Neural cell (in vitro differentiated cells): ENCODE results near the gene MYBBP1A.

Experiments
- EZH2 ChIP-seq: fragments of 200-600, 300-800 bp; shearing (Covaris generic), sonication (generic); IDR thresholded peaks from 2 replicates; pipeline ENCODE4 v1.6.1; 2014; ENCODE audit warnings: antibody characterized with exemption, low read length, borderline replicate concordance, mild to moderate bottlenecking; ENCODE audit not compliant: insufficient read depth, poor library complexity, severe bottlenecking
- RAD21 ChIP-seq: fragments of 450-650 bp; conservative IDR thresholded peaks from 2 replicates; pipeline ENCODE4 v1.6.1; 2014; ENCODE audit warnings: antibody characterized with exemption, mild to moderate bottlenecking, moderate library complexity
- TAF1 ChIP-seq: IDR thresholded peaks from 2 replicates; pipeline ENCODE4 v1.6.1; 2012; ENCODE audit warnings: low read depth
- TF ChIP-seq, protein P1 (sequence below): fragments of 450-650 bp; IDR thresholded peaks from 2 replicates; pipeline ENCODE4 v1.5.1; 2014; ENCODE audit warnings: antibody characterized with exemption, mild to moderate bottlenecking, moderate library complexity; ENCODE audit not compliant: poor library complexity, severe bottlenecking
- TF ChIP-seq, protein P2 (sequence below): IDR thresholded peaks from 2 replicates; pipeline ENCODE4 v1.6.1; 2012; ENCODE audit warnings: borderline replicate concordance

DNA sequence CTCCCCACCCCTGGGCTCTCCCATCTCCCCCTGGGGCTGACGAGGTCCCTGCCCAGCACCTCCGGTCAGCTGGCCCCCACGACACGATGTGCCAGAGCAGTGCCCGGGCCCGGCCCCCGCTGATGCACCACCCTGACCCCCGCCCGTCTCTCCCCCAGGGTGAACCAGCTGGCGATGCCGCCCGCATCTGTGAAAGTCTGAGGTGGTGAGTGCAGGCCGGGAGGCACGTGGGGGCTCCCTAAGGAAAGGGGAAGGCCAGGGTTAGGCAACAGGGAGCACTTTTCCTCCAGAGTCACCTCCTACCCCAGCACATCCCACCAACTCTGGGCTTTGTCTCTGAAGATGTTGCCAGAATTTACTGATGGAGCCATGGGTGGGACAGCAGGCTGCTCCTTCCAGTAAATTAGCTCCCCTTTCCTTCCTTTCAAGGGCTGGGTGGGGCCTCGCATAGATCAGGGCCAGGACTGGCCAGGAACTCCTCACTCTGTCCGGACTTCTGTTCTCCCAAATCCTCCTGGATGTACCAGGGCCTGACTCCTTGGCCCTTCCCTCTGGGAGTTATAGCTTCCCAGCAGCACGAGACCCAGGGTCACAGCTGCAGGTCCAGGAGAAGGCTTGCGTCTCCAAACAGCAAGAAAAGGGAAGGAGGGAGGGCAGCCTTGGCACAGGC is 18.3 kb downstream of the MYBBP1A start:
- TF ChIP-seq EZH2 (no peak), RAD21 (no peak), TAF1 (no peak)
- TF ChIP-seq, protein P1, sequence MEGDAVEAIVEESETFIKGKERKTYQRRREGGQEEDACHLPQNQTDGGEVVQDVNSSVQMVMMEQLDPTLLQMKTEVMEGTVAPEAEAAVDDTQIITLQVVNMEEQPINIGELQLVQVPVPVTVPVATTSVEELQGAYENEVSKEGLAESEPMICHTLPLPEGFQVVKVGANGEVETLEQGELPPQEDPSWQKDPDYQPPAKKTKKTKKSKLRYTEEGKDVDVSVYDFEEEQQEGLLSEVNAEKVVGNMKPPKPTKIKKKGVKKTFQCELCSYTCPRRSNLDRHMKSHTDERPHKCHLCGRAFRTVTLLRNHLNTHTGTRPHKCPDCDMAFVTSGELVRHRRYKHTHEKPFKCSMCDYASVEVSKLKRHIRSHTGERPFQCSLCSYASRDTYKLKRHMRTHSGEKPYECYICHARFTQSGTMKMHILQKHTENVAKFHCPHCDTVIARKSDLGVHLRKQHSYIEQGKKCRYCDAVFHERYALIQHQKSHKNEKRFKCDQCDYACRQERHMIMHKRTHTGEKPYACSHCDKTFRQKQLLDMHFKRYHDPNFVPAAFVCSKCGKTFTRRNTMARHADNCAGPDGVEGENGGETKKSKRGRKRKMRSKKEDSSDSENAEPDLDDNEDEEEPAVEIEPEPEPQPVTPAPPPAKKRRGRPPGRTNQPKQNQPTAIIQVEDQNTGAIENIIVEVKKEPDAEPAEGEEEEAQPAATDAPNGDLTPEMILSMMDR, result no peak
- TF ChIP-seq, protein P2, sequence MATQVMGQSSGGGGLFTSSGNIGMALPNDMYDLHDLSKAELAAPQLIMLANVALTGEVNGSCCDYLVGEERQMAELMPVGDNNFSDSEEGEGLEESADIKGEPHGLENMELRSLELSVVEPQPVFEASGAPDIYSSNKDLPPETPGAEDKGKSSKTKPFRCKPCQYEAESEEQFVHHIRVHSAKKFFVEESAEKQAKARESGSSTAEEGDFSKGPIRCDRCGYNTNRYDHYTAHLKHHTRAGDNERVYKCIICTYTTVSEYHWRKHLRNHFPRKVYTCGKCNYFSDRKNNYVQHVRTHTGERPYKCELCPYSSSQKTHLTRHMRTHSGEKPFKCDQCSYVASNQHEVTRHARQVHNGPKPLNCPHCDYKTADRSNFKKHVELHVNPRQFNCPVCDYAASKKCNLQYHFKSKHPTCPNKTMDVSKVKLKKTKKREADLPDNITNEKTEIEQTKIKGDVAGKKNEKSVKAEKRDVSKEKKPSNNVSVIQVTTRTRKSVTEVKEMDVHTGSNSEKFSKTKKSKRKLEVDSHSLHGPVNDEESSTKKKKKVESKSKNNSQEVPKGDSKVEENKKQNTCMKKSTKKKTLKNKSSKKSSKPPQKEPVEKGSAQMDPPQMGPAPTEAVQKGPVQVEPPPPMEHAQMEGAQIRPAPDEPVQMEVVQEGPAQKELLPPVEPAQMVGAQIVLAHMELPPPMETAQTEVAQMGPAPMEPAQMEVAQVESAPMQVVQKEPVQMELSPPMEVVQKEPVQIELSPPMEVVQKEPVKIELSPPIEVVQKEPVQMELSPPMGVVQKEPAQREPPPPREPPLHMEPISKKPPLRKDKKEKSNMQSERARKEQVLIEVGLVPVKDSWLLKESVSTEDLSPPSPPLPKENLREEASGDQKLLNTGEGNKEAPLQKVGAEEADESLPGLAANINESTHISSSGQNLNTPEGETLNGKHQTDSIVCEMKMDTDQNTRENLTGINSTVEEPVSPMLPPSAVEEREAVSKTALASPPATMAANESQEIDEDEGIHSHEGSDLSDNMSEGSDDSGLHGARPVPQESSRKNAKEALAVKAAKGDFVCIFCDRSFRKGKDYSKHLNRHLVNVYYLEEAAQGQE, result no peak
